IMR-90 (cell line): ENCODE results near the gene MAPKAP1. TPM values are rescaled to one million over a fixed set of nuclear protein-coding genes. Genes with fewer than 3 reads are reported as not detected.

Source experiments
- ATAC-seq: fragments of 200-7000 bp; cut with Tn5 transposase; 2 replicates; pipeline ENCODE4 v1.9.1; 2020; ENCODE audit warnings: low read depth, mild to moderate bottlenecking, moderate library complexity
- BruUV-seq: library from RNA; stranded (reverse); fragments of 400-500 nt; replicated peaks from 2 replicates; lab custom pipeline; 2021; lab: Mats Ljungman, UMichigan
- CTCF ChIA-PET: fragments of 300-600 bp; formaldehyde crosslinking; extraction: SDS; loops from one replicate; lab custom pipeline; 2021; ENCODE audit warnings: antibody characterized with exemption; lab: Yijun Ruan, JAX
- POLR2A ChIA-PET: fragments of 300-600 bp; sonication (Branson Sonifier 250); formaldehyde crosslinking; loops from one replicate; lab custom pipeline; 2022; ENCODE audit warnings: antibody characterized with exemption; ENCODE audit not compliant: unreplicated experiment; lab: Charles Lee
- DNase-seq: peaks from one replicate; pipeline ENCODE4 v3.0.0; 2013
- H2AFZ ChIP-seq: replicated peaks from 2 replicates; pipeline ENCODE3; 2013; ENCODE audit warnings: low read length, mild to moderate bottlenecking; ENCODE audit not compliant: poor library complexity
- H2AK5ac ChIP-seq: 2 replicates; pipeline ENCODE4 v1.6.1; 2013; ENCODE audit warnings: low read depth, low read length, inconsistent platforms
- H2AK9ac ChIP-seq: replicated peaks from 2 replicates; pipeline ENCODE3; 2013; ENCODE audit warnings: mild to moderate bottlenecking, low read depth, low read length, moderate library complexity; ENCODE audit not compliant: poor library complexity
- H2BK120ac ChIP-seq: 2 replicates; pipeline ENCODE4 v1.6.1; 2013; ENCODE audit warnings: low read depth, low read length, inconsistent platforms
- H2BK15ac ChIP-seq: 3 replicates; pipeline ENCODE4 v1.6.1; 2013; ENCODE audit warnings: low read depth, low read length, inconsistent platforms
- H2BK20ac ChIP-seq: 2 replicates; pipeline ENCODE4 v1.6.1; 2013; ENCODE audit warnings: low read depth, mild to moderate bottlenecking, inconsistent platforms, low read length, moderate library complexity
- H2BK5ac ChIP-seq: 2 replicates; pipeline ENCODE4 v1.6.1; 2013; ENCODE audit warnings: mild to moderate bottlenecking, low read depth, low read length, inconsistent platforms; ENCODE audit not compliant: poor library complexity, severe bottlenecking
- H3K14ac ChIP-seq: replicated peaks from 2 replicates; pipeline ENCODE4 v1.6.1; 2013; ENCODE audit warnings: low read depth, low read length, inconsistent platforms
- H3K18ac ChIP-seq: 2 replicates; pipeline ENCODE4 v1.6.1; 2013; ENCODE audit warnings: low read depth, low read length, control low read depth
- H3K23ac ChIP-seq: 2 replicates; pipeline ENCODE4 v1.6.1; 2013; ENCODE audit warnings: low read depth, low read length, inconsistent platforms
- H3K27ac ChIP-seq: 2 replicates; pipeline ENCODE4 v1.5.1; 2013; ENCODE audit warnings: mild to moderate bottlenecking, control low read depth, low read length; ENCODE audit not compliant: insufficient read depth
- H3K27me3 ChIP-seq: 2 replicates; pipeline ENCODE4 v1.6.1; 2013; ENCODE audit warnings: low read length; ENCODE audit not compliant: control insufficient read depth, insufficient read depth
- H3K36me3 ChIP-seq: 2 replicates; pipeline ENCODE4 v1.6.1; 2013; ENCODE audit warnings: low read length, mixed read lengths; ENCODE audit not compliant: control insufficient read depth, insufficient read depth
- H3K4ac ChIP-seq: 2 replicates; pipeline ENCODE4 v1.6.1; 2013; ENCODE audit warnings: low read depth, low read length, inconsistent platforms
- H3K4me1 ChIP-seq: 2 replicates; pipeline ENCODE4 v1.6.1; 2013; ENCODE audit warnings: low read length, mixed read lengths; ENCODE audit not compliant: control insufficient read depth, insufficient read depth
- H3K4me2 ChIP-seq: 2 replicates; pipeline ENCODE4 v1.6.1; 2013; ENCODE audit warnings: low read depth, mild to moderate bottlenecking, control low read depth, low read length, moderate library complexity
- H3K4me3 ChIP-seq: 2 replicates; pipeline ENCODE4 v1.5.1; 2013; ENCODE audit warnings: low read depth, mild to moderate bottlenecking, control low read depth, low read length, moderate library complexity; ENCODE audit not compliant: insufficient read depth
- H3K56ac ChIP-seq: 2 replicates; pipeline ENCODE4 v1.6.1; 2013; ENCODE audit warnings: low read length, inconsistent platforms; ENCODE audit not compliant: insufficient read depth; ENCODE audit errors: extremely low read depth
- H3K79me1 ChIP-seq, 2 experiments: 2 replicates each; pipeline ENCODE4 v1.6.1; 2013; ENCODE audit warnings: low read length in 2 of 2, inconsistent platforms in 1 of 2, low read depth in 1 of 2
- H3K9ac ChIP-seq: 2 replicates; pipeline ENCODE4 v1.6.1; 2013; ENCODE audit warnings: low read depth, low read length, control low read depth
- H3K9me1 ChIP-seq: 2 replicates; pipeline ENCODE4 v1.6.1; 2013; ENCODE audit warnings: low read length, inconsistent platforms; ENCODE audit not compliant: insufficient read depth
- H3K9me3 ChIP-seq: 2 replicates; pipeline ENCODE4 v1.6.1; 2013; ENCODE audit warnings: low read length; ENCODE audit not compliant: control insufficient read depth, insufficient read depth
- H4K20me1 ChIP-seq: 2 replicates; pipeline ENCODE4 v1.6.1; 2013; ENCODE audit warnings: low read length, inconsistent platforms; ENCODE audit not compliant: insufficient read depth
- H4K5ac ChIP-seq: 2 replicates; pipeline ENCODE4 v1.6.1; 2013; ENCODE audit warnings: mild to moderate bottlenecking, low read depth, low read length, control low read depth
- H4K8ac ChIP-seq, 2 experiments: 2 replicates each; pipeline ENCODE4 v1.6.1; 2013; ENCODE audit warnings: low read depth in 2 of 2, low read length in 2 of 2, control low read depth in 1 of 2, inconsistent platforms in 1 of 2
- H4K91ac ChIP-seq: 2 replicates; pipeline ENCODE4 v1.6.1; 2013; ENCODE audit warnings: low read depth, low read length, inconsistent platforms; ENCODE audit not compliant: insufficient read depth
- CEBPB ChIP-seq: IDR thresholded peaks from 2 replicates; pipeline ENCODE4 v1.6.1; 2012; ENCODE audit warnings: low read depth, low read length, improper control_type of control experiment
- MAFK ChIP-seq: IDR thresholded peaks from 2 replicates; pipeline ENCODE4 v1.6.1; 2012; ENCODE audit warnings: low read depth, low read length, improper control_type of control experiment
- MXI1 ChIP-seq: IDR thresholded peaks from 2 replicates; pipeline ENCODE4 v1.6.1; 2012; ENCODE audit warnings: low read depth, mild to moderate bottlenecking, low read length, moderate library complexity, borderline replicate concordance
- POLR2A ChIP-seq: IDR thresholded peaks from 2 replicates; pipeline ENCODE4 v1.6.1; 2012; ENCODE audit warnings: mild to moderate bottlenecking, low read depth, low read length
- RAD21 ChIP-seq: IDR thresholded peaks from 2 replicates; pipeline ENCODE4 v1.6.1; 2012; ENCODE audit warnings: low read length, improper control_type of control experiment
- RCOR1 ChIP-seq: IDR thresholded peaks from 2 replicates; pipeline ENCODE4 v1.6.1; 2012; ENCODE audit warnings: mild to moderate bottlenecking, low read length, improper control_type of control experiment; ENCODE audit not compliant: insufficient replicate concordance
- SMC3 ChIP-seq: fragments of 150-350 bp; IDR thresholded peaks from 2 replicates; pipeline ENCODE4 v1.6.1; 2016; ENCODE audit warnings: low read depth, mild to moderate bottlenecking, antibody characterized with exemption, low read length, moderate library complexity
- USF2 ChIP-seq: fragments of 150-350 bp; IDR thresholded peaks from 2 replicates; pipeline ENCODE4 v1.6.1; 2017; ENCODE audit warnings: mild to moderate bottlenecking, antibody characterized with exemption, low read length, low read depth
- WGBS, 2 experiments: methylation state at CpG; one replicate each; pipeline versions ENCODE4 v1.1.5 to v1.1.7; 2013; ENCODE audit warnings: missing lambda C conversion rate in 2 of 2; ENCODE audit not compliant: insufficient read length in 1 of 2; ENCODE audit errors: extremely low coverage in 2 of 2; 5-methylcytosine and 5-hydroxymethylcytosine counted together
- dilution Hi-C: fragments of 300-500 bp; cut with HindIII; formaldehyde crosslinking; loops from one replicate; pipeline ENCODE4 v1.14.3; 2018; ENCODE audit warnings: low sequenced_read_pairs; ENCODE audit not compliant: unreplicated experiment
- in situ Hi-C: fragments of 300-500 bp; cut with MboI; formaldehyde crosslinking; loops from 3 replicates; pipeline ENCODE4 v1.14.3; 2019; ENCODE audit warnings: low sequenced_read_pairs, inconsistent platforms, mixed read lengths
- intact Hi-C: fragments of 100-400 bp; cut with micrococcal nuclease; formaldehyde crosslinking; loops from 2 replicates; pipeline ENCODE4 v1.10.0; 2022
- polyA plus RNA-seq, 3 experiments: library from polyadenylated mRNA; depleted of rRNA; stranded (reverse); fragments of >200 nt; gene quantifications; 2 replicates each; pipeline ENCODE4 v1.2.3, GENCODE V29; 2012; ENCODE audit warnings: low replicate concordance in 1 of 3
- total RNA-seq: library from RNA; depleted of rRNA; stranded (reverse); fragments of >200 nt; gene quantifications from 2 replicates; pipeline ENCODE4 v1.2.3, GENCODE V29; 2012

MAPKAP1 gene
- total and polyA plus RNA-seq, 2 of the 4 experiments (the other 2 are of a cell fraction) = 87.2 to 158 TPM

GRCh38 chr9:125440411-125440810 lies 266.6 kb downstream of the MAPKAP1 start:
- H2AFZ ChIP-seq = no peak overlapping the region
- dilution Hi-C loops (no loop called here), intact Hi-C loops (no loop called here), in situ Hi-C loops (no loop called here)
- H2BK20ac ChIP-seq = no peak overlapping the region
- no peak overlapping the region for H2AK5ac ChIP-seq
- no peaks in the 10 kb centered on the region for H4K20me1 ChIP-seq
- no peak overlapping the region for H2BK5ac ChIP-seq
- H3K56ac ChIP-seq = no peak overlapping the region
- TF ChIP-seq RAD21 (no peak), MAFK (no peak), USF2 (no peak), SMC3 (no peak), RCOR1 (no peak), CEBPB (no peak), POLR2A (no peak), MXI1 (no peak)
- no peak overlapping the region for H4K91ac ChIP-seq
- H2BK120ac ChIP-seq = no peak overlapping the region
- H3K9ac ChIP-seq = no peak overlapping the region
- no peaks in the 10 kb centered on the region for H3K79me1 ChIP-seq
- ChIA-PET CTCF (no interaction called here), POLR2A (no interaction called here)
- H3K23ac ChIP-seq = no peak overlapping the region
- BruUV-seq = no TSS peak
- H2AK9ac ChIP-seq = no peak overlapping the region
- no peak overlapping the region for H3K18ac ChIP-seq
- H3K27ac ChIP-seq = no peak overlapping the region
- ATAC-seq (no peak), DNase-seq (no peak)
- no peak overlapping the region for H3K14ac ChIP-seq
- no peak overlapping the region for H3K4me2 ChIP-seq
- H3K9me1 ChIP-seq = no peaks in the 10 kb centered on the region
- H2BK15ac ChIP-seq = no peak overlapping the region
- peaks cover 17% of the 10 kb centered on the region for H3K36me3 ChIP-seq
- H3K4ac ChIP-seq = no peak overlapping the region
- H3K9me3 ChIP-seq = no peaks in the 10 kb centered on the region
- no peak overlapping the region for H4K5ac ChIP-seq
- no peak overlapping the region for H4K8ac ChIP-seq
- no peaks in the 10 kb centered on the region for H3K4me1 ChIP-seq
- 40% methylated on average over 1 of the region's 14 CpGs; no CpG with 5 or more reads in 1 of the 2 experiments for WGBS, 2 experiments
- H3K27me3 ChIP-seq = no peaks in the 10 kb centered on the region
- H3K4me3 ChIP-seq = no peak overlapping the region
